ENCODE results near the gene ANTKMT.

ANTKMT gene

DNA sequence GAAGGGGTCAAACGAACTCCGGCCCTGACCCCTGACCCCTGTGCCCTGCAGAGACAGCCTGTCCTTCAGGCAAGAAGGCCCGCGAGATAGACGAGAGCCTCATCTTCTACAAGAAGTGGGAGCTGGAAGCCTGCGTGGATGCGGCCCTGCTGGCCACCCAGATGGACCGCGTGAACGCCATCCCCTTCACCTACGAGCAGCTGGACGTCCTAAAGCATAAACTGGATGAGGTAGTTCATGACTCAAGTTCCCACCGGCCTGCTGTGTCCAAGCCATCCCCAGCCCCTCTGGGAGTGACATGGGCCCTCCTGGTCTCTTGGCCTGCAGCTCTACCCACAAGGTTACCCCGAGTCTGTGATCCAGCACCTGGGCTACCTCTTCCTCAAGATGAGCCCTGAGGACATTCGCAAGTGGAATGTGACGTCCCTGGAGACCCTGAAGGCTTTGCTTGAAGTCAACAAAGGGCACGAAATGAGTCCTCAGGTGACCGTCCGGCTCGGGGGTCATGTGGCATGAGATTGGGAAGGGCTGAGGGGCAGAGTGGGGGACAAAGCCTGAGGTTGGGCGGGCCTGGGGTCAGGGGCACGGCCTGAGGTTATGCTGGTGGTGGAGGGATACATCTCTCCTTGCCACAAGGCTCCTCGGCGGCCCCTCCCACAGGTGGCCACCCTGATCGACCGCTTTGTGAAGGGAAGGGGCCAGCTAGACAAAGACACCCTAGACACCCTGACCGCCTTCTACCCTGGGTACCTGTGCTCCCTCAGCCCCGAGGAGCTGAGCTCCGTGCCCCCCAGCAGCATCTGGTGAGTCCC is 45.3 kb downstream of the ANTKMT start:
- no peak for DNase-seq

DNA sequence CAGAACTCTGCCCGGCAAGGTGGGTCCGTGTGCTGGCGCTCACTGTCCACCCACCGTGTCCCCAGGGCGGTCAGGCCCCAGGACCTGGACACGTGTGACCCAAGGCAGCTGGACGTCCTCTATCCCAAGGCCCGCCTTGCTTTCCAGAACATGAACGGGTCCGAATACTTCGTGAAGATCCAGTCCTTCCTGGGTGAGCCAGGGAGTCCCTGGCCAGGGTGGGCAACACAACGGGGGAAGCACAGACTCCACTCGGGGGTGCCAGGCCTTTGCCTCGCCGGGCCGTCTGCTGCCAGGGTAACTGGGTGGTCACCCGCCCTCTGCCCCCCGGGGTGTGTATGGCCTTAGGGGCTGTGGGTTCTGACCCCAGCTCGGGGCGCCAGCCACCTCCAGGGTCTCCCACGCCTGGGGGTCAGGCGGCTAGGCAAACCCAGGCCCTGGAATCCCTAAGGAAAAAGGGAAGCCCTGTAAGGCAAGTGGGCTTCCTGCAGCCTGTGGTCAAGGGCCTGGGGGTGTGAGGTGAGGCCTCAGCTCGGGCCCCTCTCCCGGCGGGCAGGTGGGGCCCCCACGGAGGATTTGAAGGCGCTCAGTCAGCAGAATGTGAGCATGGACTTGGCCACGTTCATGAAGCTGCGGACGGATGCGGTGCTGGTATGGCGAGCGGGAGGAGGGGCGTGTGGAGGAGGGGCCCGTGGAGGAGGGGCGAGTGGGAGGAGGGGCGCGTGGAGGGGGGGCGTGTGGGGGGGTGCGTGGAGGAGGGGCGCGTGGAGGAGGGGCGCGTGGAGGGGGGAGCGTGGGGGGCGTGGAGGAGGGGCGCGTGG is 46.1 kb downstream of the ANTKMT start:
- DNase-seq = no peak

DNA sequence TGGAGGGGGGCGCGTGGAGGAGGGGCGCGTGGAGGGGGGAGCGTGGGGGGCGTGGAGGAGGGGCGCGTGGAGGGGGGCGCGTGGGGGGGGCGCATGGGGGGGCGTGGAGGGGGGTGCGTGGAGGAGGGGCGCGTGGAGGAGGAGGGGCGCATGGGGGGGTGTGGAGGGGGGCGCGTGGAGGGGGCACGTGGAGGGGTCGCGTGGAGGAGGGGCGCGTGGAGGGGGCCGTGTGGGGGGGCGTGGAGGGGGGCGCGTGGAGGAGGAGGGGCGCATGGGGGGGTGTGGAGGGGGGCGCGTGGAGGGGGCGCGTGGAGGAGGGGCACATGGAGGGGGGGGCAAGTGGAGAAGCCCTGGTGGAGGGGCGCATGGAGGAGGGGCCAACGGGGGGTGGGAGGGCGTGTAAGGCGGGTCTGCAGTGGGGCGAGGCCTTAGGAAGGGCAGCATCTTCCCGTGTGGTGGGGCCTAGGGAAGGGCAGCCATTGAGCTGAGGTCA is 46.8 kb downstream of the ANTKMT start:
- DNase-seq = no peak

DNA sequence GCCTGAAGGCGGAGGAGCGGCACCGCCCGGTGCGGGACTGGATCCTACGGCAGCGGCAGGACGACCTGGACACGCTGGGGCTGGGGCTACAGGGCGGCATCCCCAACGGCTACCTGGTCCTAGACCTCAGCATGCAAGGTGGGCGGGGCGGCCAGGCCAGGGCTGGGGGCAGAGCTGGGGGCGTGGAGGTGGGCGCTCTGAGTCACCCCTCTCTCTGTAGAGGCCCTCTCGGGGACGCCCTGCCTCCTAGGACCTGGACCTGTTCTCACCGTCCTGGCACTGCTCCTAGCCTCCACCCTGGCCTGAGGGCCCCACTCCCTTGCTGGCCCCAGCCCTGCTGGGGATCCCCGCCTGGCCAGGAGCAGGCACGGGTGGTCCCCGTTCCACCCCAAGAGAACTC is 47.5 kb downstream of the ANTKMT start:
- DNase-seq = no peak

DNA sequence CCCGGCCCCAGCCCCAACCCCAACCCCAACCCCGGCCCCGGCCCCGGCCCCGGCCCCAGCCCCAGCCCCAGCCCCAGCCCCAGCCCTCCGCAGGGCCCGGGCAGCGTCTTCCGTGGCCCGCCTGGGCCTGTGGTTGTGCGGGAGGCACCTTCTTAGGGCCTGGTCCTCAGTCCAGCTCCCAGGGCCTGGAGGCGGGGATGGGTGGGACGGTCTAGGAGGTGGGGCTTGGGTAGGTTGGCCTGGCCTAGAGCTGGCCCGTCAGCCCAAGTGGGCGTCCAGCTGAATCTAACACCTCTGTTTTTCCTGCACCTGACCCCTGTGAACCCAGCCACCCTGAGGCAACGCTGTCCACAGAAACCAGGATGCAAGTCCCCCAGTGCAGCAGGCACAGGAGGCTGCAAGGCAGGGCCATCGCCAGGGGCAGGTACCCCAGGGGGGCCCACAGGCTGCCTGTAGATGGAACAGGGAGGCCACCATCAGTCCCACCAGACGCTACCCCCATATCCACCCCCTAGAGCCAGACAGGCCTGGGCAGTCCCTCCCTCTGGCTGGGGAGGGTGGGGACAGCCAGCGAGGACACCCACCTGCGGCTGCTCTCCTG is 48.3 kb downstream of the ANTKMT start:
- DNase-seq = no peak

DNA sequence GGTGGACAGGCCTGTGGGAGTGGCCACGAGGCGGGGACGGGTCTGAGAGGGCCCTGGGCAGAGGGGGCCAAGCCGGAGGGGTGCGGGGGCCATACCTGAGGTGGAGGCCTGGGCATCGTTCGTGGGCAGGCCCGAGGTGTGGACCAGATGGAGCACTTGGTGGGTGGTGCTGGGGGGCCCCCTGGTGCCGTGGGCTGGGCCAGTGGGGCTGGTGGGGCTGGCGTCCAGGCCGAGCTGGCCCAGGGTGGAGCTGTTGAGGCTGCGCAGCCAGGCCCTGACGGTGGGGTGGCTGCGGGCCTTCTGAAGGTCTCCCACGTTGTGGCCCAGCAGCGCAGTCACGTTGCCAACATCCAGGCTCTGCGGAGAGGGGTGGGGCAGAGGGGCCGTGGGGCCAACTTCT is 49.0 kb downstream of the ANTKMT start:
- DNase-seq = no peak

DNA sequence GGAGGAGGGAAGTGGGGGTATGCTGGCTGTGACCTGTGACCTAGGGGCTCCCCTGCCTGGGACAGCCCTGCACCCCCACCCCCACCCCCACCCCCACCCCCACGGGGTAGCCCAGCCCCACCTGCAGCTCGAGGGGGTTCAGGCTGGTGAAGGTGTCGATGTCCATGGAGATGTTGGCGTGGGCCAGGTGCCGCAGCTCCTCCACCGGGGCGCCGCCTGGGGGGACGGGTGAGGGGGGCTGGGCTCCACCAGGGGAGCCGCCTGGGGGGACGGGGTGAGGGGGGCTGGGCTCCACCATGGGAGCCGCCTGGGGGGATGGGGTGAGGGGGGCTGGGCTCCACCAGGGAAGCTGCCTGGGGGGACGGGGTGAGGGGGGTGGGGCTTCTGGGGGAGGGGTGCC is 49.5 kb downstream of the ANTKMT start:
- no peak for DNase-seq
